HepG2 (cell line): Measurements from ENCODE around the gene INSR. TPM values are rescaled to one million over a fixed set of nuclear protein-coding genes. Genes with fewer than 3 reads are reported as not detected.

Experiments
- ATAC-seq: fragments of 200-7000 bp; cut with Tn5 transposase; 3 replicates; pipeline ENCODE4 v1.9.1; 2020; ENCODE audit warnings: mild to moderate bottlenecking, moderate library complexity
- BruUV-seq: library from RNA; stranded (reverse); fragments of 400-500 nt; replicated peaks from 2 replicates; lab custom pipeline; 2021; lab: Mats Ljungman, UMichigan
- CTCF ChIA-PET: fragments of 300-600 bp; formaldehyde crosslinking; extraction: SDS; loops from one replicate; lab custom pipeline; 2021; ENCODE audit warnings: low total read pairs, inconsistent platforms, low intra/inter-chr PET ratio; lab: Yijun Ruan, JAX
- POLR2A ChIA-PET: fragments of 350-600 bp; sonication (Branson Sonifier 250); formaldehyde crosslinking; loops from one replicate; lab custom pipeline; 2020; ENCODE audit warnings: antibody characterized with exemption, inconsistent platforms; lab: Yijun Ruan, JAX
- DNase-seq: peaks from one replicate; pipeline ENCODE4 v3.0.0-alpha.2; 2015; ENCODE audit warnings: low spot score
- FAIRE-seq: peaks from 3 replicates; lab custom pipeline; 2011; peaks lifted over from hg19 to GRCh38; lab: Jason Lieb, UNC
- H2AFZ ChIP-seq: one replicate; pipeline ENCODE4 v1.6.1; 2011; ENCODE audit warnings: low read length, inconsistent platforms
- H3K27ac ChIP-seq: fragments of 300-600 bp; 3 replicates; pipeline ENCODE4 v1.8.0; 2011; ENCODE audit warnings: mixed run types, mild to moderate bottlenecking, mixed read lengths, low read length, inconsistent platforms; ENCODE audit not compliant: insufficient read depth; ENCODE audit errors: extremely low read length
- H3K27me3 ChIP-seq, 2 experiments: fragments of 200-600 bp in 1 of 2; 2 replicates in 1 of 2; 3 replicates in 1 of 2; pipeline versions ENCODE4 v1.6.0 to v1.8.0; 2011; ENCODE audit warnings: low read length in 2 of 2, mild to moderate bottlenecking in 2 of 2, moderate library complexity in 2 of 2, inconsistent platforms in 1 of 2; ENCODE audit not compliant: insufficient read depth in 2 of 2, control insufficient read depth in 1 of 2
- H3K36me3 ChIP-seq, 2 experiments: fragments of 200-600 bp in 1 of 2; replicated peaks in 1 of 2; 2 replicates in 1 of 2; 3 replicates in 1 of 2; pipeline versions ENCODE4 v1.5.1 to v1.8.0; 2011; ENCODE audit warnings: low read length in 2 of 2, inconsistent platforms in 1 of 2; ENCODE audit not compliant: insufficient read depth in 2 of 2, control insufficient read depth in 1 of 2
- H3K4me1 ChIP-seq: 2 replicates; pipeline ENCODE4 v1.5.1; 2012; ENCODE audit warnings: low read length, inconsistent platforms; ENCODE audit not compliant: insufficient read depth
- H3K4me2 ChIP-seq: 2 replicates; pipeline ENCODE4 v1.6.0; 2011; ENCODE audit warnings: low read depth, low read length, inconsistent platforms
- H3K4me3 ChIP-seq, 3 experiments: fragments of 200-600 bp in 1 of 3; sonication (generic), shearing (Covaris generic) in 1 of 3; replicated peaks in 1 of 3; 2 replicates each; pipeline ENCODE4 v1.5.1; 2011 to 2016; ENCODE audit warnings: low read length in 3 of 3, inconsistent platforms in 2 of 3, low read depth in 2 of 3, mild to moderate bottlenecking in 2 of 3, control low read depth in 1 of 3, mixed read lengths in 1 of 3; ENCODE audit not compliant: insufficient read depth in 1 of 3
- H3K79me2 ChIP-seq: one replicate; pipeline ENCODE4 v1.6.1; 2011; ENCODE audit warnings: low read length, inconsistent platforms; ENCODE audit not compliant: insufficient read depth
- H3K9ac ChIP-seq: 2 replicates; pipeline ENCODE4 v1.6.0; 2011; ENCODE audit warnings: mild to moderate bottlenecking, low read depth, low read length, inconsistent platforms; ENCODE audit not compliant: insufficient read depth
- H3K9me3 ChIP-seq: 2 replicates; pipeline ENCODE4 v1.5.1; 2012; ENCODE audit warnings: mild to moderate bottlenecking, low read length
- H4K20me1 ChIP-seq: 2 replicates; pipeline ENCODE4 v1.6.0; 2011; ENCODE audit warnings: inconsistent platforms, mild to moderate bottlenecking, low read length, moderate library complexity; ENCODE audit not compliant: insufficient read depth
- GATAD2A ChIP-seq: IDR thresholded peaks from 2 replicates; pipeline ENCODE4 v1.6.1; 2016
- ZBTB40 ChIP-seq, 2 experiments: fragments of 450-650 bp in 1 of 2; sonication (generic) in 1 of 2; formaldehyde crosslinking in 1 of 2; IDR thresholded peaks; 2 replicates each; pipeline versions ENCODE4 v1.6.1 to v1.8.0; 2016 to 2022; ENCODE audit warnings: antibody characterized with exemption in 1 of 2, mild to moderate bottlenecking in 1 of 2, missing genetic modification reagents in 1 of 2
- WGBS: methylation state at CpG from one replicate; pipeline ENCODE4 v1.1.6; 2017; ENCODE audit warnings: low lambda C conversion rate; 5-methylcytosine and 5-hydroxymethylcytosine counted together
- in situ Hi-C: cut with HindIII; loops from 2 replicates; pipeline ENCODE4 v1.10.0; 2017; ENCODE audit warnings: low pct_unique_long_range_greater_than_20kb; ENCODE audit not compliant: extremely low pct_ligation_motif_present
- intact Hi-C: fragments of 100-400 bp; cut with micrococcal nuclease; formaldehyde crosslinking; loops from one replicate; pipeline ENCODE4 v1.10.0; 2022; ENCODE audit not compliant: unreplicated experiment
- polyA plus RNA-seq, 8 experiments: library from polyadenylated mRNA; depleted of rRNA in 3 of 8; stranded (reverse) in 7 of 8; unstranded in 1 of 8; fragments of >200 nt; fragmentation: Illumina TruSeq in 4 of 8; extraction: Trizol in 4 of 8; gene quantifications; 2 replicates each; pipeline versions ENCODE4 v1.2.1 to v1.2.3, GENCODE V29; 2011 to 2016; ENCODE audit warnings: low read depth in 4 of 8, missing spikeins in 1 of 8, mixed read lengths in 1 of 8; ENCODE audit not compliant: insufficient read depth in 1 of 8
- total RNA-seq, 5 experiments: library from RNA; depleted of rRNA; stranded (reverse); fragments of >200 nt; fragmentation: Illumina TruSeq; extraction: Trizol; gene quantifications; 2 replicates each; pipeline ENCODE4 v1.2.3, GENCODE V29; 2016; ENCODE audit warnings: low read depth in 1 of 5

Gene INSR
- total and polyA plus RNA-seq, 2 of the 13 experiments (the other 11 are each of a cell fraction or from before 2014, with no cell fraction given) = 24.2 to 29.8 TPM

DNA sequence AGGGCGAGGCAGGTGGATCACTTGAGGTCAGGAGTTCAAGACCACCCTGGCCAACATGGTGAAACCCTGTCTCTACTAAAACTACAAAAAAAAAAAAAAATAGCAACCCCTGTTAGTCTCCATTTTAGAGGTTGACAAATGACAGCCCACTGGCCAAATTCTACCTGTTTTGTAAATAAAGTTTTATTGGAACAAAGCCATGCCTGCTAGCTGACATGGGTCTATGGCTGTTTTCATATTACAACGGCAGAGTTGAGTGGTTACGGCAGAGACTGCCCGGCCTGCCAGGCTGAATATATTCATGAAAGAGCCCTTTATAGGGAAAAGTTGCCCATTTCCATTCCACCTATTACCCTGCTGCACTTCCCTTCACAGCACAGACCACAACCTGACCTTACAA lies 121.4 kb downstream of the INSR start:
- Histone ChIP-seq H3K27me3 (no peaks in the 10 kb centered on the region), H3K4me2 (no peak overlapping the region), H3K4me1 (no peaks in the 10 kb centered on the region), H3K36me3 (peaks cover 24 to 67% of the 10 kb centered on the region in 2 experiments), H3K79me2 (no peaks in the 10 kb centered on the region), H3K9ac (no peak overlapping the region), H3K27ac (no peak overlapping the region), H4K20me1 (0 out of 2 replicates have a peak, but pooled peaks cover 3% of the 10 kb centered on the region), H2AFZ (no peak overlapping the region), H3K9me3 (no peaks in the 10 kb centered on the region), H3K4me3 (no peak overlapping the region)
- ATAC-seq (no peak), FAIRE-seq (no peak), DNase-seq (no peak)
- POLR2A ChIA-PET = no interaction called here
- WGBS = 98% methylated on average over 4 of the region's 4 CpGs
- no peak for TF ChIP-seq GATAD2A (CRISPR knock-in tag)
- TF ChIP-seq ZBTB40 (IDR thresholded peaks at IDR 0.05) = no peak
- peak; percentile 90 for TF ChIP-seq ZBTB40 (CRISPR knock-in tag; IDR thresholded peaks at IDR 0.05)
- CTCF ChIA-PET = no interaction called here
- intact Hi-C loops = no loop called here
- in situ Hi-C loops = no loop called here
- BruUV-seq = no TSS peak
